Measurements from ENCODE around the gene TPD52L2.

TPD52L2 gene

GRCh38 chr20:63937596-63937995 lies 72.5 kb downstream of the TPD52L2 start:
- CTCF ChIA-PET = interaction anchor here (2.3 kb wide), 1 partner anchor 10 kb away, joined by 5 read pairs; no protein-coding TSS in a partner anchor
- H3K36me3 ChIP-seq (ENCODE audit: control insufficient read depth in 4 of 4, insufficient read depth in 4 of 4, low read length in 3 of 4) = peaks cover 0 to 72% (median 37%) of the 10 kb centered on the region in 4 experiments
- 91% methylated on average over 14 of the region's 14 CpGs for WGBS (ENCODE audit: insufficient coverage)

DNA sequence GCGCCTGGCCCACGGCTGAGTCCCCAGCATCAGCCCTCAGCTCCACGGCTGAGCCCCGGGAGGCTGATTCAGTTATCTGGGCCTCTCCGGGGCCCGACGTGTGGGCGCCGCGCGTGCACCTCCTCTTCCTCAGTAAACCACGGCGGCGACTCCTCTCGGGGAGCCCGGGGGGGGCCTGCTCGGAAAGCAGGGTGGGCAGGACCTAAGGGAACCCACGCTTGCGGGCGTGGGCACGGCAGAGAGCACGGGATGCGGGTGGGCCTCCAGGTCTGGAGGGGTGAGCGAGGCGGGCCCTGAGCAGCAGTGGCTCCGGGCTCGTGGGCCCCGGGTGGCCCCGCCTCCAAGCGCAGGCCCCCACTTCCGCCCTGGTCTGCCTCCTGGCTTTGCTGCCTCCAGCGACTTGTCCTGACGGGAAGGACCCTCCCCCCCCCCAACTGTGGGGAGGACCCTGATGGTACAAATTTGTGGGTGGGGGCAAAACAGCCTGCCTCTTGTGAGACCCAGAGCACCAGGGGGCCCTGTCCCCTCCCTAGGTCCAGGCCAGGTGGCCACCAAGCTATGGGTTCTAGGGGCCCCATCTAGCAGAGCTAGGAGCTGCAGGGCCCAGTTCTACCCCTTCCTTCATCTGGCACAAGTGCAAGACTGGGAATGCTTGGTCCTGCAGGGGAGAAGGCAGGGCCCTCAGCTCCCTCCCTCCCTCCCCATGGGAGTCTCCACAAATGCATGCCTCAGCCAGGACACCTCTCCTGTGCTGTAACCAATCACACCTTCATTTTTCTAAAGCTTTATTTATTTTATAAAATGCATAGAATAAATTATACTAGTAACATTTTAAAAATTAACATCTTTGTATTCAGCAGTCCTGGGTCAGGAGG lies 74.2 kb downstream of the TPD52L2 start:
- H3K4me3 ChIP-seq (ENCODE audit: control insufficient read depth in 1 of 7, extremely low read depth in 1 of 7, insufficient read depth in 4 of 7, low read depth in 2 of 7, low read length in 6 of 7) = peak overlapping the region in 3 of 7 experiments; percentile 45 to 56 (median 55)
- POLR2A ChIA-PET = no interaction called here
- peaks cover 0 to 71% (median 41%) of the 10 kb centered on the region in 4 experiments for H3K36me3 ChIP-seq (ENCODE audit: control insufficient read depth in 4 of 4, insufficient read depth in 4 of 4, low read length in 3 of 4)
- H3K27me3 ChIP-seq (replicated peaks in 2 of 5; ENCODE audit: control insufficient read depth in 4 of 5, insufficient read depth in 5 of 5, low read length in 4 of 5) = no peaks in the 10 kb centered on the region
- CTCF ChIA-PET = no interaction called here
- no peak overlapping the region for H3K27ac ChIP-seq (ENCODE audit: insufficient read depth in 1 of 2, low read depth in 1 of 2, low read length in 2 of 2, poor library complexity in 1 of 2, severe bottlenecking in 2 of 2)
- WGBS (ENCODE audit: insufficient coverage) = 58% methylated on average over 20 of the region's 33 CpGs
- no peaks in the 10 kb centered on the region for H3K9me3 ChIP-seq (ENCODE audit: control extremely low read depth in 1 of 5, control insufficient read depth in 4 of 5, insufficient read depth in 2 of 5, low read depth in 1 of 5, low read length in 4 of 5)
- H3K4me1 ChIP-seq (ENCODE audit: control extremely low read depth in 1 of 4, control insufficient read depth in 4 of 4, insufficient read depth in 4 of 4, low read length in 3 of 4) = peaks cover 0 to 32% (median 17%) of the 10 kb centered on the region in 4 experiments
- DNase-seq = peak in 1 of 3 donors; percentile 34

More at GRCh38 chr20:63937596-63937995, 72.5 kb downstream of the TPD52L2 start:
- DNase-seq = no peak
- H3K4me3 ChIP-seq (ENCODE audit: control insufficient read depth in 1 of 7, extremely low read depth in 1 of 7, insufficient read depth in 4 of 7, low read depth in 2 of 7, low read length in 6 of 7) = no peak overlapping the region
- H3K9me3 ChIP-seq (ENCODE audit: control extremely low read depth in 1 of 5, control insufficient read depth in 4 of 5, insufficient read depth in 2 of 5, low read depth in 1 of 5, low read length in 4 of 5) = no peaks in the 10 kb centered on the region
- H3K27me3 ChIP-seq (replicated peaks in 2 of 5; ENCODE audit: control insufficient read depth in 4 of 5, insufficient read depth in 5 of 5, low read length in 4 of 5) = no peaks in the 10 kb centered on the region
- no peak overlapping the region for H3K27ac ChIP-seq (ENCODE audit: insufficient read depth in 1 of 2, low read depth in 1 of 2, low read length in 2 of 2, poor library complexity in 1 of 2, severe bottlenecking in 2 of 2)
- POLR2A ChIA-PET = interaction anchor here (0.5 kb wide), 1 partner anchor 139 kb away, joined by 4 read pairs; no protein-coding TSS in a partner anchor
- peaks cover 0 to 28% (median 14%) of the 10 kb centered on the region in 4 experiments for H3K4me1 ChIP-seq (ENCODE audit: control extremely low read depth in 1 of 4, control insufficient read depth in 4 of 4, insufficient read depth in 4 of 4, low read length in 3 of 4)

DNA sequence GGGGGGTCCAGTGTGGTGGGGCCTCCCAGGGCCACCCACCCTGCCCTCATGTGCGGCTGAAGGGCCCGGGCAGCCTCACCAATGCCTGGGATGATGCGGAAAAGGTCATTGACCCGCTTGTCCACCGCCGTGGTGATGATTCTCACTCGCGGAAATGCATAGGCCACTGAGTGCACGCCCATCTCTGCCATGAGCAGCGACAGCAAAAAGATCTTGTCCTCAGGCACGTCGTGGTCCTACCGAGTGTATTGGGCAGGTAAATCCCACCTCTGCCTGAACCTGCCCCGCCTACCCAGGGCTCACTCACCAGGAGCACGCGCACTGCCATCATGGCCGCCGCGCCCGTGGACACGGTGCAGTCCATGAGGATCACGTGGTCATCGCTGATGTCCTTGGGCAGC lies 75.0 kb downstream of the TPD52L2 start:
- ChIA-PET POLR2A (no interaction called here), CTCF (interaction anchor here (1.1 kb wide), 1 partner anchor 17 kb away, joined by 3 read pairs; no protein-coding TSS in a partner anchor)
- Histone ChIP-seq H3K4me1 (ENCODE audit: control extremely low read depth in 1 of 4, control insufficient read depth in 4 of 4, insufficient read depth in 4 of 4, low read length in 3 of 4) (peaks cover 0 to 32% (median 17%) of the 10 kb centered on the region in 4 experiments), H3K9me3 (ENCODE audit: control extremely low read depth in 1 of 5, control insufficient read depth in 4 of 5, insufficient read depth in 2 of 5, low read depth in 1 of 5, low read length in 4 of 5) (no peaks in the 10 kb centered on the region), H3K4me3 (ENCODE audit: control insufficient read depth in 1 of 7, extremely low read depth in 1 of 7, insufficient read depth in 4 of 7, low read depth in 2 of 7, low read length in 6 of 7) (no peak overlapping the region), H3K36me3 (ENCODE audit: control insufficient read depth in 4 of 4, insufficient read depth in 4 of 4, low read length in 3 of 4) (peaks cover 0 to 70% (median 45%) of the 10 kb centered on the region in 4 experiments), H3K27me3 (replicated peaks in 2 of 5; ENCODE audit: control insufficient read depth in 4 of 5, insufficient read depth in 5 of 5, low read length in 4 of 5) (no peaks in the 10 kb centered on the region), H3K27ac (ENCODE audit: insufficient read depth in 1 of 2, low read depth in 1 of 2, low read length in 2 of 2, poor library complexity in 1 of 2, severe bottlenecking in 2 of 2) (no peak overlapping the region)
- 98% methylated on average over 22 of the region's 23 CpGs for WGBS (ENCODE audit: insufficient coverage)
- DNase-seq = no peak

DNA sequence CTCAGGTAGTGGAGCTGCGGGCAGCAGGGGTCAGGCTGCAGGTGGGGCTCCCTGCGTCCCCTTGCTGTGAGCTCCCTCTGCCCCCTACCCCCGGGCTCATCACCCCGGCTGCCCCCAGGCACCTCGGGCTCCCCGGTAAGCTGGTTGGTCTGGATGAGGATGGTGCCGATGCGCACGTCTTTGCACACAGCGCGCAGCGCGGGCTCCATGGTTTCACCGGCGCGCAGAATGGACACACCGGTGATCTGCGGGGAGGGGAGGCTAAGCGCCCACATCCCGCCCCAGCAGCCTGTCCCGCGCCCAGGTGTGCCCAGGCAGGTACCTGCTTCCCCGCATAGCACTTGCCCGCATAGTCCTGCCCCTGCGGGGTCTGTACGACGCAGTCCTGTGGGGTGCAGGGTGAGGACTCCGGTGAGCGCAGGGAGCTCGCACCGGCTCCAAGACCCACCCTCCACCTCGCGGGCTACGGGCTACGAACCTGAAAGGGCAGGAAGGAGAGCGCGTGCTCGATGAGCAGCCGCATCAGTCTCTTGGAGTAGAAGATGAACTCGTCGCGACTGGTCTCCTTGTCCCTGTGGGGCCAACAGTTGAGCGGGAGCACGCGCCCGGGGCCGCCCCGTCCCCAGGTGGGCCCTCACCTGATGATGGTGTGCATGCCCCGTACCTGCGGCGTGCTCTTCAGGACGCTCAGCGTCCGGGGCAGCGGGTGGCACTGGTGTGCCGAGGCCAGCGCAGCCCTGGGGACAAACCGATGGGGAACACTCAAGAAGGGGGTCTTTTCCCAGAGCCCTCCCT lies 75.6 kb downstream of the TPD52L2 start:
- Histone ChIP-seq H3K4me1 (ENCODE audit: control extremely low read depth in 1 of 4, control insufficient read depth in 4 of 4, insufficient read depth in 4 of 4, low read length in 3 of 4) (peaks cover 0 to 32% (median 17%) of the 10 kb centered on the region in 4 experiments), H3K27ac (ENCODE audit: insufficient read depth in 1 of 2, low read depth in 1 of 2, low read length in 2 of 2, poor library complexity in 1 of 2, severe bottlenecking in 2 of 2) (no peak overlapping the region), H3K4me3 (ENCODE audit: control insufficient read depth in 1 of 7, extremely low read depth in 1 of 7, insufficient read depth in 4 of 7, low read depth in 2 of 7, low read length in 6 of 7) (peak overlapping the region in 2 of 7 experiments; percentile 8 to 40), H3K36me3 (ENCODE audit: control insufficient read depth in 4 of 4, insufficient read depth in 4 of 4, low read length in 3 of 4) (peaks cover 0 to 70% (median 46%) of the 10 kb centered on the region in 4 experiments), H3K27me3 (replicated peaks in 2 of 5; ENCODE audit: control insufficient read depth in 4 of 5, insufficient read depth in 5 of 5, low read length in 4 of 5) (no peaks in the 10 kb centered on the region), H3K9me3 (ENCODE audit: control extremely low read depth in 1 of 5, control insufficient read depth in 4 of 5, insufficient read depth in 2 of 5, low read depth in 1 of 5, low read length in 4 of 5) (no peaks in the 10 kb centered on the region)
- ChIA-PET POLR2A (interaction anchor here (1.0 kb wide), 1 partner anchor 40 kb away, joined by 3 read pairs; no protein-coding TSS in a partner anchor), CTCF (interaction anchor here (1.1 to 1.4 kb wide), 3 partner anchors 17 to 40 kb away, joined by 3 to 4 read pairs (median 4); no protein-coding TSS in a partner anchor)
- no peak for DNase-seq
- WGBS (ENCODE audit: insufficient coverage) = 97% methylated on average over 52 of the region's 58 CpGs

All from common myeloid progenitor, CD34-positive (primary cell).